Psoas muscle (tissue), 8 donors: ENCODE results near the gene MMP28. TPM values are rescaled to one million over a fixed set of nuclear protein-coding genes. Genes with fewer than 3 reads are reported as not detected.

Experiments used
- ATAC-seq, 4 donors: fragments of 200-7000 bp; cut with Tn5 transposase; one replicate each; pipeline ENCODE4 v1.9.1; 2020; ENCODE audit warnings: moderate library complexity in 3 of 4, mild to moderate bottlenecking in 2 of 4
- DNase-seq, 2 donors: peaks; one replicate each; pipeline ENCODE4 v3.0.0-alpha.2; 2020
- H3K27ac ChIP-seq: fragments of 200-600 bp; one replicate; pipeline ENCODE4 v1.8.0; 2022
- H3K27me3 ChIP-seq, 3 donors: fragments of 200-600 bp in 1 of 3; one replicate each; pipeline versions ENCODE4 v1.6.1 to v1.8.0; 2013 to 2022; ENCODE audit warnings: low read length in 2 of 3, mild to moderate bottlenecking in 2 of 3, moderate library complexity in 1 of 3; ENCODE audit not compliant: insufficient read depth in 3 of 3
- H3K36me3 ChIP-seq, 2 donors: fragments of 200-600 bp in 1 of 2; one replicate each; pipeline versions ENCODE4 v1.6.1 to v1.8.0; 2013 to 2022; ENCODE audit warnings: low read depth in 1 of 2, mild to moderate bottlenecking in 1 of 2, moderate library complexity in 1 of 2; ENCODE audit not compliant: insufficient read depth in 1 of 2
- H3K4me1 ChIP-seq: fragments of 200-600 bp; one replicate; pipeline ENCODE4 v1.8.0; 2022
- H3K4me3 ChIP-seq: fragments of 200-600 bp; one replicate; pipeline ENCODE4 v1.8.0; 2022; ENCODE audit warnings: mild to moderate bottlenecking
- H3K9me3 ChIP-seq: fragments of 200-600 bp; one replicate; pipeline ENCODE4 v1.8.0; 2022
- WGBS, 3 donors: extraction: QIAGEN DNeasy Blood & Tissue Kit; methylation state at CpG; one replicate each; pipeline versions ENCODE4 v1.1.6 to v1.1.7; 2013; 5-methylcytosine and 5-hydroxymethylcytosine counted together
- intact Hi-C, 2 donors: fragments of 100-400 bp; cut with DNase I; formaldehyde crosslinking; loops; one replicate each; pipeline versions ENCODE4 v1.11.0 to v1.14.2; 2022
- polyA plus RNA-seq, 3 donors: library from polyadenylated mRNA; stranded (reverse); fragments of 200-250 nt; gene quantifications; one replicate each; pipeline ENCODE4 v1.2.3, GENCODE V29; 2013
- total RNA-seq, 4 donors: library from RNA; stranded (reverse); fragmentation: NEBNext Ultra II Directional in 2 of 4; extraction: Animal tissue kit (Norgen Biotek cat#: 25700) in 2 of 4; gene quantifications; one replicate each; pipeline versions ENCODE4 v1.2.1 to v1.2.4, GENCODE V29; 2021 to 2023
- TF ChIP-seq, protein P1 (sequence below): fragments of 200-600 bp; IDR thresholded peaks from one replicate; pipeline ENCODE4 v1.8.0; 2022; ENCODE audit warnings: antibody characterized with exemption
- donor health status: healthy with polysubstance abuse.
- donor health status: DM: no; HTN: no; CAD: no; lungs with moderate emphysema.
- donor health status: Bipolar disorder and iron deficiency.
- donor health status: healthy.
- donor health status: DM: yes; HTN: yes; CAD: no.
- donor health status: DM: no; HTN: no; CAD: no.
- donor health status: DM: no; HTN: no; CAD: no.
- donor health status: DM: yes; HTN: yes; CAD: no.

Gene MMP28
- total and polyA plus RNA-seq, 7 donors, result 0.61 to 5.5 (median 1.7) TPM

DNA sequence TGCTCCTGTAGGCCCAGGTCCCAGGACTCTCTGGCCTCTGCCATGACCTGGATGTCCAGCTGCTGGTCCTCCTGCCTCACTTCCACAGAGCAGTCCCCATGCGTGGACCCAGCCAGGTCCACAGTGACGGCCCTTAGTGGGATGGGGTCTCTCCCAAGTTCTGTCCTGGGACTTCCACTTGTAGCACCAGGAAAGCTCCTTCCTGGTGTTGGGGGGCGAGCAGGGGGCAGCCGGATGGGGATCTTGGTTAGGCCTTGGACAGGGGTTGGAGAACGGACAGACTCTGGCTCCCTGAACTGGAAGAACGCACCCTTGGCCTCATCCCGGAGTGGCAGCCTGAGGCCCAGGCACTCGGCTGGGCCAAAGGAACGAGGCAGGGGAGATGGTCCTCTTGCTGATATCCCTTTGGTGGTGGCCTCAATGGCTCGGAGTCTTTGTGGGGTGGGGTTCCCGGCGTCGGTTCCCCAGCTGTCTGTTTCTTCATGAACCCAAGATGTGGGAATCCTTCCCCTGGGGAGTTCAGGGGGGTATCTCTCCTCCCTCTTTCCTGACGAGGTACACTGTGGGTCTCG, 49.6 kb downstream of the MMP28 start:
- no peak for ATAC-seq
- Histone ChIP-seq H3K9me3 (no peaks in the 10 kb centered on the region), H3K4me1 (peaks cover 13% of the 10 kb centered on the region), H3K27ac (no peak overlapping the region), H3K27me3 (peaks cover 0 to 12% (median 2%) of the 10 kb centered on the region in 3 donors), H3K4me3 (no peak overlapping the region), H3K36me3 (no peaks in the 10 kb centered on the region)
- TF ChIP-seq, protein P1, sequence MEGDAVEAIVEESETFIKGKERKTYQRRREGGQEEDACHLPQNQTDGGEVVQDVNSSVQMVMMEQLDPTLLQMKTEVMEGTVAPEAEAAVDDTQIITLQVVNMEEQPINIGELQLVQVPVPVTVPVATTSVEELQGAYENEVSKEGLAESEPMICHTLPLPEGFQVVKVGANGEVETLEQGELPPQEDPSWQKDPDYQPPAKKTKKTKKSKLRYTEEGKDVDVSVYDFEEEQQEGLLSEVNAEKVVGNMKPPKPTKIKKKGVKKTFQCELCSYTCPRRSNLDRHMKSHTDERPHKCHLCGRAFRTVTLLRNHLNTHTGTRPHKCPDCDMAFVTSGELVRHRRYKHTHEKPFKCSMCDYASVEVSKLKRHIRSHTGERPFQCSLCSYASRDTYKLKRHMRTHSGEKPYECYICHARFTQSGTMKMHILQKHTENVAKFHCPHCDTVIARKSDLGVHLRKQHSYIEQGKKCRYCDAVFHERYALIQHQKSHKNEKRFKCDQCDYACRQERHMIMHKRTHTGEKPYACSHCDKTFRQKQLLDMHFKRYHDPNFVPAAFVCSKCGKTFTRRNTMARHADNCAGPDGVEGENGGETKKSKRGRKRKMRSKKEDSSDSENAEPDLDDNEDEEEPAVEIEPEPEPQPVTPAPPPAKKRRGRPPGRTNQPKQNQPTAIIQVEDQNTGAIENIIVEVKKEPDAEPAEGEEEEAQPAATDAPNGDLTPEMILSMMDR, result no peak
- 79 to 84% (median 84%) methylated on average over 14 to 15 of the region's 15 CpGs for WGBS, 3 donors
- intact Hi-C loops, result loop anchor here (10.0 kb wide), 1 partner anchor 431 kb away; no protein-coding TSS in a partner anchor
- DNase-seq, result no peak

- DNase-seq, result no peak
- no peaks in the 10 kb centered on the region for H3K36me3 ChIP-seq
- peaks cover 0 to 11% (median 0%) of the 10 kb centered on the region in 3 donors for H3K27me3 ChIP-seq
- intact Hi-C loops, result loop anchor here (10.0 kb wide), 1 partner anchor 430 kb away; no protein-coding TSS in a partner anchor
- no peak overlapping the region for H3K27ac ChIP-seq
- no peak overlapping the region for H3K4me3 ChIP-seq
- H3K4me1 ChIP-seq, result peaks cover 13% of the 10 kb centered on the region
- TF ChIP-seq, protein P1, result no peak
- H3K9me3 ChIP-seq, result no peaks in the 10 kb centered on the region
- 79 to 84% (median 82%) methylated on average over 7 of the region's 7 CpGs for WGBS, 3 donors
- ATAC-seq, result no peak
Observed at GRCh38 chr17:35745246-35745645, 50.2 kb downstream of the MMP28 start.

DNA sequence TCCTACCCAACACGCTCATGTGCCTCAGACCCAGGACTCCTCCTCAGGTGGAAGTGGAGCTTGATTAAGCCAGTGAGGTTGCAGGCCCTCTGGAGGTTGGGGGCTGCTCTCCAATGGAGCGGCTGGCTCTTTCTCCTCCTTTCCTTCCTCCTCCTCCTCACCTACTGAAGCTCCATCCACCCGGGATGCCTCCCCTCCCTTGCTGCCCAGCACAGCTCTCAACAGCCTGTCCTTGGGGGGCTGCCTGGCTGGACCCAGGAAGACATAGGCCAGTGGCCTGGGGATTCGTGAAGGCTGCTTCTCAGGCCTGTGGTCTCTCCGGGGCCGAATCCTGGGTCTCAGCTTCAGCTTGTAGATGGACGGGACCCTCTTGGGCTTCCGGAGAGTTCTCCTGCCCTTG, 50.6 kb downstream of the MMP28 start:
- WGBS, 3 donors, result 74 to 80% (median 79%) methylated on average over 8 of the region's 8 CpGs

DNA sequence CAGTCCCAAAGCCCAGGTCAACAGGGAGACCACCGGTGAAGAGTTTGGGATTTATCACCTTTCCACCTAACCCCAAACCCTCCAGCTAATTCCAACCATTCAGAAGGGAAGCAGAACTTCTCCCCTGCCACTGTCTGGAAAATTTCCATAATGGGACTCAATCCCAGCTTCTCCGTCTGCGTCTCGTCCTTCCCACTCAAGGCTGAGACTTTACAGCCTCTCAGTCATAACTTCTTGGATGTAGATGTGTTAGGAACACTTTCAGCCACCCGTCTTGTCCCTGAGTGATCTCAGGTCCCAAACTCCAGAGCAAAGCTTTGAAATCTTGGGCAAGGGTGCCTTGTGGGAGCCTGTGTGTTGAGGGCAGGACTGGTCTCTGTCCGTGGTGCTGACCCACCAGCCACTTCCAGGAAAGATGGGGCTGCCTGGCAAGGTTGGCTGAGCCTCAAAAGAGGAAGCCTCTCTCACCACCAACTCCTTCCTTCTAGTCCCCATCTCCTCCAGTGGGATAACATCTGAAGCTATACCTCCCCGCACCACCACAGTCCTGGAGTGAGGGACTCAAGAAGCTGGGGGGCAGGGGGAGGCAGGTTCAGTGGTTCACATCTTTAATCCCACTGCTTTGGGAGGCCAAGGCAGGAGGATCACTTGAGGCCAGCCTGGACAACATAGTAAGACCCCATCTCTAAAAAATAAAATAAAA, 51.7 kb downstream of the MMP28 start:
- TF ChIP-seq, protein P1, result no peak
- no peak overlapping the region for H3K27ac ChIP-seq
- intact Hi-C loops, result loop anchor here (5.0 to 10.0 kb wide), 3 partner anchors 81 to 429 kb away; no protein-coding TSS in a partner anchor
- ATAC-seq, result no peak
- no peaks in the 10 kb centered on the region for H3K36me3 ChIP-seq
- H3K4me3 ChIP-seq, result no peak overlapping the region
- H3K9me3 ChIP-seq, result no peaks in the 10 kb centered on the region
- peaks cover 13% of the 10 kb centered on the region for H3K4me1 ChIP-seq
- DNase-seq, result no peak
- H3K27me3 ChIP-seq, result peaks cover 0 to 7% (median 0%) of the 10 kb centered on the region in 3 donors
- WGBS, 3 donors, result 39 to 47% (median 41%) methylated on average over 7 of the region's 7 CpGs

More for the DNA sequence above, 50.6 kb downstream of the MMP28 start:
- Histone ChIP-seq H3K4me3 (no peak overlapping the region), H3K9me3 (no peaks in the 10 kb centered on the region), H3K4me1 (peaks cover 13% of the 10 kb centered on the region), H3K27me3 (peaks cover 0 to 11% (median 0%) of the 10 kb centered on the region in 3 donors), H3K27ac (no peak overlapping the region), H3K36me3 (no peaks in the 10 kb centered on the region)
- DNase-seq, result no peak
- intact Hi-C loops, result loop anchor here (5.0 to 10.0 kb wide), 3 partner anchors 83 to 430 kb away; no protein-coding TSS in a partner anchor
- TF ChIP-seq, protein P1, result no peak
- no peak for ATAC-seq
